Glutamatergic neuron (in vitro differentiated cells): ENCODE data around the gene ABCA6. TPM values are rescaled to one million over a fixed set of nuclear protein-coding genes. Genes with fewer than 3 reads are reported as not detected.

Source experiments
- DNase-seq: peaks from one replicate; pipeline ENCODE4 v3.0.0; 2022
- H3K27ac Mint-ChIP-seq: one replicate; pipeline ENCODE4 v1.8.0; 2020; ENCODE audit warnings: mild to moderate bottlenecking, mixed read lengths, inconsistent platforms; ENCODE audit not compliant: unreplicated experiment
- H3K27me3 Mint-ChIP-seq: one replicate; pipeline ENCODE4 v1.8.0; 2020; ENCODE audit warnings: mild to moderate bottlenecking, moderate library complexity, mixed read lengths, inconsistent platforms; ENCODE audit not compliant: unreplicated experiment
- H3K36me3 Mint-ChIP-seq: one replicate; pipeline ENCODE4 v1.8.0; 2020; ENCODE audit warnings: mild to moderate bottlenecking, mixed read lengths, inconsistent platforms; ENCODE audit not compliant: unreplicated experiment
- H3K4me1 Mint-ChIP-seq: one replicate; pipeline ENCODE4 v1.8.0; 2020; ENCODE audit warnings: mild to moderate bottlenecking, low read depth, mixed read lengths, inconsistent platforms; ENCODE audit not compliant: unreplicated experiment
- H3K4me3 Mint-ChIP-seq: one replicate; pipeline ENCODE4 v1.8.0; 2020; ENCODE audit warnings: mild to moderate bottlenecking, mixed read lengths, inconsistent platforms; ENCODE audit not compliant: unreplicated experiment
- H3K9me3 Mint-ChIP-seq: one replicate; pipeline ENCODE4 v1.8.0; 2020; ENCODE audit warnings: mild to moderate bottlenecking, moderate library complexity, mixed read lengths, inconsistent platforms; ENCODE audit not compliant: unreplicated experiment
- total RNA-seq: library from RNA; stranded (reverse); fragmentation: NEBNext Ultra II Directional; extraction: Animal tissue kit (Norgen Biotek cat#: 25700); gene quantifications from one replicate; pipeline ENCODE4 v1.2.1, GENCODE V29; 2021; ENCODE audit not compliant: unreplicated experiment
- TF ChIP-seq, protein P1 (sequence below): fragments of 200-600 bp; sonication (generic); IDR thresholded peaks from one replicate; pipeline ENCODE4 v1.5.0; 2021; ENCODE audit not compliant: partially characterized antibody, unreplicated experiment

ABCA6 gene
- total RNA-seq, 1 donor from 2014 or later: 1.6 TPM

DNA sequence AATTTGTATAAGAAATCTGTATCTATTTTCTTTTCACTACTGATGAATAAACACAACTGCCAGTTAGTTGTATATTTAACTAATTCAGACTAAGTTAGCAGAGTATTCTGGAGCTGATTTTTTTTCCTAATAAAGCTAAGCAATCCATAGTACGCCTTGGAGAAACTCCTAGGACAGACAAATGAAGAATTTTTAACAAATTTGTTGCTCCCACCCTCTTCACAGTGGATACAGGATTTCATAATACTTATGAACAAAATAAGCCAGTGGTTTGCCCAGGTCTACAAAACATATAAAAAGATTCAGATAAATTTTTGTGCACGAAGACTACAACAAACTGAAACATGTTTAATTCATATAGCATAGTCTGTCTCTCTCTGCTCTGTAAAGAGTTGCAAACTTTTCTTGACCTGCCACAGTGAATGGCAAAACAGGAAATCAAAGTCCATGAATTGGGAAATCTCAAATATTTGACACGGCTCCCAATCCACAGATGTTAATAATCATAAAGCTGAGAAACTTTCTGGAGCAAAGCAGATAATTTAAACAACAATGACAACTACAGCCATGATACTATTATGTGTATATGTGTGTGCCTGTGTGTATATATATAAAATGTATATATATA is 594 bp upstream of the ABCA6 start:
- Mint-ChIP-seq H3K9me3 (no peaks in the 10 kb centered on the region), H3K27ac (no peak overlapping the region), H3K27me3 (no peaks in the 10 kb centered on the region), H3K36me3 (no peaks in the 10 kb centered on the region), H3K4me3 (no peak overlapping the region), H3K4me1 (no peaks in the 10 kb centered on the region)
- TF ChIP-seq, protein P1, sequence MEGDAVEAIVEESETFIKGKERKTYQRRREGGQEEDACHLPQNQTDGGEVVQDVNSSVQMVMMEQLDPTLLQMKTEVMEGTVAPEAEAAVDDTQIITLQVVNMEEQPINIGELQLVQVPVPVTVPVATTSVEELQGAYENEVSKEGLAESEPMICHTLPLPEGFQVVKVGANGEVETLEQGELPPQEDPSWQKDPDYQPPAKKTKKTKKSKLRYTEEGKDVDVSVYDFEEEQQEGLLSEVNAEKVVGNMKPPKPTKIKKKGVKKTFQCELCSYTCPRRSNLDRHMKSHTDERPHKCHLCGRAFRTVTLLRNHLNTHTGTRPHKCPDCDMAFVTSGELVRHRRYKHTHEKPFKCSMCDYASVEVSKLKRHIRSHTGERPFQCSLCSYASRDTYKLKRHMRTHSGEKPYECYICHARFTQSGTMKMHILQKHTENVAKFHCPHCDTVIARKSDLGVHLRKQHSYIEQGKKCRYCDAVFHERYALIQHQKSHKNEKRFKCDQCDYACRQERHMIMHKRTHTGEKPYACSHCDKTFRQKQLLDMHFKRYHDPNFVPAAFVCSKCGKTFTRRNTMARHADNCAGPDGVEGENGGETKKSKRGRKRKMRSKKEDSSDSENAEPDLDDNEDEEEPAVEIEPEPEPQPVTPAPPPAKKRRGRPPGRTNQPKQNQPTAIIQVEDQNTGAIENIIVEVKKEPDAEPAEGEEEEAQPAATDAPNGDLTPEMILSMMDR: no peak
- no peak for DNase-seq

DNA sequence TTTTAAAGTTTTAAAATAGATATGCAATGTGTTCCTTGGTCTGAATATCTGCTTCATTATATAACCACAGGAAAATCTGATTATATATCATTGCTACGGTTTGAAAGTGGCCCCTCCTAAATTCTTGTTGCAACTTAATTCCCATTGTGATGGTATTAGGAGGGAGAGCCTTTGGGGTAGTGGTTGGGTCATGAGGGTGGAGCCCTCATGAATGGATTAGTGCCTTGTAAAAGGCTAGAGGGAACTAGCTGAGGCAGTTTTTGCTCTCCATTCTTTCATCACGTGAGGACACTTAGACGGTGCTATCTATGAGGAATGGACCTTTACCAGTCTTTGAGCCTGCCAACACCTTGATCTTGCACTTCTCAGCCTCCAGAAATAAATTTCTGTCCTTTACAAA is 7.6 kb downstream of the ABCA6 start:
- Mint-ChIP-seq H3K27me3 (no peaks in the 10 kb centered on the region), H3K36me3 (no peaks in the 10 kb centered on the region), H3K4me1 (no peaks in the 10 kb centered on the region), H3K4me3 (no peak overlapping the region), H3K27ac (no peak overlapping the region), H3K9me3 (no peaks in the 10 kb centered on the region)
- TF ChIP-seq, protein P1: no peak
- DNase-seq: no peak

DNA sequence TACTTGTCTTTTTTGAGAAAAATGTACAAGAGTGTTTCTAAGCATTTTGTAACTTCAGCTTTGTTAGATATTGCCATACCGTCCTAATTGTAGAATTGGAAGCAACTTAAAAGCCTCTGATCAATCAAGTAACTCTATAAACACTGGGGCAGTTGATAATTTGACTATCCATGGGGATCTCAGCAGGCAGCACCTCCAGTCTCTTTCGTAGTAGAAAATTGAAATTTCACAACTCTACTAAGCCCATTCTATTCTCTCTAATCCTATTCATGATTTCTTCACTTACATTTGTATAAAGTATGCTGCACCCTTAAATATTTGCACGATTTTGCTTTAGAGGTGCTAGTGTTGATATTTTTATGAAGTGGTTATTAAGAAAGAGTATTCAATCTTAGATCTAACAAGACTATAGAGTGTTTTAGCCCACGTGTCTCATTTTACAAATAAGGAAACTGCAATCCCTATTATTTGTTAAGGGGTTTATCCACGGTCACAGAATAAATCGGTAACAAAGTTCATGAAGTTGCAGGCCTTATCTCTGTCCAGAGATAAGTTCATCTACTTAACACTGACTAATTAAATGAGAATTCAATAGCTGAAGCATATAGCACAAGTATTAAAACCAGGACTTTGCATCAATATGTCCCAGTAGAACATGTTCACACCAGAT is 10.9 kb downstream of the ABCA6 start:
- Mint-ChIP-seq H3K9me3 (no peaks in the 10 kb centered on the region), H3K4me1 (no peaks in the 10 kb centered on the region), H3K27ac (no peak overlapping the region), H3K36me3 (no peaks in the 10 kb centered on the region), H3K27me3 (no peaks in the 10 kb centered on the region), H3K4me3 (no peak overlapping the region)
- TF ChIP-seq, protein P1: no peak
- DNase-seq: no peak

DNA sequence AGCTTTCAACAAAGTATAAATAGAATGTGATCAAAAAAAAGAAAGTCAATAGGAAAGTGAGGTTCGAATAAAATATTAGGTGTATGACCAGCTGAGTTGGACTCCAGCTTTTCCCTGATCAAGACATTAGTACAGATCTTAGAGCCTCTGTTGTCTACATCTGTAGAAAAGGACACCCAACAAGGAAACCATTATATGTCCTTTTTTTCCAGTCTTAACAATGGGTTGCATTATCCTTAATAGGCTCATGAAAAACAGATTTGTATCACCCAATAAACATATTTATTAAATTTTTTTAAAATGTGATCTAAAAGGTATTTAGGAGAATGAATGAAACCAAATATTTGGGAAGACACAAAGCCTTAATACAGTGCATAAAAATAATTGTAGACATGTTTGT is 18.1 kb downstream of the ABCA6 start:
- no peaks in the 10 kb centered on the region for H3K4me1 Mint-ChIP-seq
- H3K4me3 Mint-ChIP-seq: no peak overlapping the region
- TF ChIP-seq, protein P1: no peak
- DNase-seq: no peak
- H3K36me3 Mint-ChIP-seq: no peaks in the 10 kb centered on the region
- H3K27ac Mint-ChIP-seq: no peak overlapping the region
- H3K9me3 Mint-ChIP-seq: no peaks in the 10 kb centered on the region
- no peaks in the 10 kb centered on the region for H3K27me3 Mint-ChIP-seq

DNA sequence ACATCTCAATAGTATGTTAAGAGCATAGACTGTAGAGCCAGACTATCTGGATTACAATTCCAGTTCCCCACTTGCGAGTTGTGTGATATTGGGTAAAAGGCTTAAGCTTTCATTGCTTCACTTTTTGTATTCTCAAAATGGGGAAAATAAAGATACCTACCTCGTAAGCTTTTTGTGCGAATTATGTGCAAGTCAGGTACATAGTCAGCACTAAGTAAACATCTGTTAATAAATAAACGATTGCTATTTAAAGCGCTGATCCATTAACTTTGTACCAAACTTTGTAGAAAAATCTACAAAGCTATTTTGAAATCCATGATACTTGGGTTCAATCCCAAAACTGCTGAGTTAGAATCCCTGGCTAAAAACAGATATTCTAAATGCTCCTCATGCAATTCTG is 19.6 kb downstream of the ABCA6 start:
- no peak overlapping the region for H3K4me3 Mint-ChIP-seq
- no peaks in the 10 kb centered on the region for H3K9me3 Mint-ChIP-seq
- no peak overlapping the region for H3K27ac Mint-ChIP-seq
- DNase-seq: no peak
- H3K36me3 Mint-ChIP-seq: no peaks in the 10 kb centered on the region
- no peaks in the 10 kb centered on the region for H3K4me1 Mint-ChIP-seq
- TF ChIP-seq, protein P1: no peak
- H3K27me3 Mint-ChIP-seq: no peaks in the 10 kb centered on the region
